H54 (cell line): ENCODE measurements around the gene UNC5A.

Source experiments
- DNase-seq: peaks from one replicate; pipeline ENCODE4 v3.0.0; 2011; ENCODE audit warnings: low spot score, mixed read lengths; ENCODE audit not compliant: insufficient read length
- FAIRE-seq: peaks from 3 replicates; lab custom pipeline; 2011; peaks lifted over from hg19 to GRCh38; lab: Jason Lieb, UNC
- POLR2A ChIP-seq: IDR thresholded peaks from 2 replicates; pipeline ENCODE4 v1.6.1; 2011; ENCODE audit warnings: low read depth, mild to moderate bottlenecking, low read length

Gene UNC5A

DNA sequence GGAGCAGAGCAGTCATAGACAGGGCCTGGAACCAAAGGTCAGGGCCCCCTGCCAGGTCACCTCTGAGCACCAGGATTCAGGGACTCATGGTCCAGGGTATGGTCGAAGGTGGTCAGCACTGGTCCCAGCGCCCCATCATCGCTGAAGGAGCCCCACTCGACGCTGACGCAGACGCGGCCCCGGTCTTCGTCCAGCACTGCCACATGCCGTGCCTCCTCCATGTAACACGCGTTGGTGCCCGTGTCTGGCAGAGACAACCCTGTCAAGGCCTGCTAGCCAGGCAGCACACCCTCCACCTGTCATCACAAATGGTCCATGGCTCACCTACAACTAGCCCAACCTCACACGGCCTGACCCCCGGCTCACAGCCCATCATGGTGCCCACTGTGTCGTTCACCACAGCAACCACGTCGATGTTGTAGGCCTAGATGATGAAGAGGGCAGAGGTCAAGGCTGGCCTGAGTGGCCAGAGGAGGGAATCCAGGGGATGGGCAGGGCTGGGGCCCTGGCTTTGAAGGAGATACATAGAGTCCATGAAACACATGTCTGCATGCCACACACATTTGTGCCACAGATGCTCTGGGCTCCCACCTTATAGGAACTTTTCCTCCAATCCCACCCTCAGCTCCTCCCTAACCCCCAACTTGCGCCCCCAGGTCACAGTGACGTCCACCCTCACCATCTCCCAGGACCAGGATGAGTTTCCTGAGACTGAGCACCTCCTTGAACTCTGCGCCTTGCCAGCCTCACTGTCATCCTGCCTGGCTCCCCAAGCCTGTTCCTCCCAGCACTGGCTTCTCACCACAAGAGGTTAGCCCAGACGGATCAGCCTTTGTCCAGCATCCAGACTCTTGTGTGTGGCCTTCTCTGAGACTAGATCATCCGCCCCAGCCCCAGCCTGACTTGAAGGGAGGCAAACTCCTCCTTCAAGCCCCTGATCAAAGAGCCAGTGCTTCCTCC, 79.2 kb downstream of the UNC5A start:
- FAIRE-seq (no peak), DNase-seq (no peak)
- no peak for TF ChIP-seq POLR2A

DNA sequence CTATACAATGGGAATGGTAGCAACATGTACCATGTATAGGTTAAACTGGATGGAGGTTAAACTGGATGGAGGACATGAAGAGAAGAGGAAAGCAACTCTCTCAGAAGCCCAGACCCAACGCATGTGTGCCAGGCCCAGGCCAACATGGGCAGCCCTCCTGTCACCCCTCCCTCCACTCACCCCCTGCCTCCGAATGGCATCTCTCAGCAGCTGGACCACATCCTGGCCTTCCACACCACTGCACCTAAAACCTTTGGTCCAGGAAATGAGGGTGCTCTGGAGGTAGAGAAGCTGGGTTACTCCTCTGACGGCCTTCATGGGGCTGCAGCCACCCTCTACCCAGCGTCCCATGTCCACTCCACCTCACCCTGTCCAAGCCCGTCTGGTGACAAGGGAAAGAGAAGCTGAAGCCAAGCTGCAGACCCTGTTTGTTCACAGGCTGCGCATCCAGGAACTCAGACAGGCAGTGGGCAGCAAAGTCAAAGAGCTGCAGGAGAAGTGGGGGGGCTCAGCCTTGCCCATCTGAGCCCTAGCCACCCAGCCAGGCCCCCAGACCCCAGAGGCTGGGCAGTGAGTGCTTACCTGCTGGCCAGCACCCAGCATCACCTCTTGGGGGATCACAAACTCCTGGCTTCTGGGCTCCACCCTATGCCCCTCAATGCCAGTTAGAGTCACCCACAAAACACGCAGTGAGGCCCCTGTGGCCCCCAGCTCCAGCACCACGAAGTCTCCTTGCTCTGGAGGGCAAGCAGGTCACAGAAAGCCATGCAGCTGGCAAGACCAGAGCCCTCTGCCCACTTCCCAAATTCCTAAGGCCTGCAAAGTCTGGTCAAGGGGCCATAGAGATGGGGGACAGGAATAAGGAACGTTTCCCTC, 80.3 kb downstream of the UNC5A start:
- TF ChIP-seq POLR2A: no peak
- FAIRE-seq (no peak), DNase-seq (no peak)

DNA sequence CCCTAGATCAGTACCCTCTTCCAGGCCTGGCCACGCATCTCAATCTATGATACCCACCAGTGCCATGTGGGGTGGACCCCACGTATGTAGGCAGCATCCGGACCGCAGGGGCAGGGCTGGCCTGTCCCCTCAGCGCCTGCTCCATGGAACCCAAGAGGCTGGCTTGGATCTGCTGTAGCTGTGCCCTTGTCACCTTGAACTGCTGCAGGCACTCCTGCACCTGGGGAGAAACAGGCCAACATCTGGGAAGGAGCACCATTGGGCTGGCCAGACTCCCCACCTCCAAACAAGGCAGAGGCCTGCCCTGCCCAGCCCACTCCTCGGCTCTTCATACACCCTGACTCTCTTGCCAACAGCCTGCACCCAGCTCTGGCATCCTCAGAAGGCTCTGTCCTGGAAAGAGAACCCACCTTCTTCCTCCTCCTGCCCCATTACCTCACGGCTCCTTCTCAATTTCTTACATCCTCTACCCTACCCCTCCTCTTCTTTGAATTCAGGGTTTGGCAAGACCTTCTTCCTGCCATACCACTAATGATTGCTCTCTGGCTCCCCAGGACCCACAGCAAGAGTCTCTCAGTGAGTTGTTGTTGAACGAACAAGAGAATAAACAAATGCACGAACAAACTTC, 81.1 kb downstream of the UNC5A start:
- no peak for TF ChIP-seq POLR2A
- DNase-seq (no peak), FAIRE-seq (no peak)

DNA sequence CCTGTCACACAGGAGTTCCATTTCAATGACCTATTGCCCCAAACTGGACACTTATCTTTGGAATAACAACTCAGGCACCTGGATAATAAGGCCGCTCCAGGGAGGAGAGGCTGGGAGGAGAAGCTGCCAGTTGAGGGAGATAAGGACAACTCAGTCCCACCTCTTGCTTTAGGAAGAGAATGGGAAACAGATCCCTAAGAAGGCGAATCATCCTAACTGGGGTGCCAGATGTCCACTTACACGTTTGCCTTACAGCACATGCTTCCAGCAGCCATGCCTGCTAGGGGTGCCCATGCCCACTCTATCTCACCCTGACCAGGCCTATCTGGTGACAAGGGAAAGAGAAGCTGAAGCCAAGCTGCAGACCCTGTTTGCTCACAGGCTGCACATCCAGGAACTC, 82.3 kb downstream of the UNC5A start:
- DNase-seq (no peak), FAIRE-seq (no peak)
- no peak for TF ChIP-seq POLR2A

DNA sequence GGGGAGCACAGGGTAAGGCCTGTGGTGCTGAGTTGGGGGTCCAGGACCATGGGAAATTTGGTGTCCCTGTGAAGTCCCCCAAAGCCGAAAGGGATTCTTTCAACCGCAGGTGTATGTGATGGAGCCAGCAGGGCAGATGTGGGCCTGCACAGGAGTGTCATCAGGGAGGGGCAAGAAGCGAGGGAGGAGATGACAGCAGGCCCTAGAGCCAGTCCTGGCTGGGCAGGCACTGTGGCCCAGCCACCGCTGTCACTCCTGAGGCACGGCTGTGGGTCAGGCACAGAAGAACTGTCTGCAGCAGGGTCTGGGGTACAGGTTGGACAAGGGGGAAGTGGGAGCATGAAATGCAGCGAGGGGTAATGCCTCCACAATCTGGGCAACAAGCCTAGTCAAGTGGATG, 83.9 kb downstream of the UNC5A start:
- DNase-seq (no peak), FAIRE-seq (no peak)
- no peak for TF ChIP-seq POLR2A

DNA sequence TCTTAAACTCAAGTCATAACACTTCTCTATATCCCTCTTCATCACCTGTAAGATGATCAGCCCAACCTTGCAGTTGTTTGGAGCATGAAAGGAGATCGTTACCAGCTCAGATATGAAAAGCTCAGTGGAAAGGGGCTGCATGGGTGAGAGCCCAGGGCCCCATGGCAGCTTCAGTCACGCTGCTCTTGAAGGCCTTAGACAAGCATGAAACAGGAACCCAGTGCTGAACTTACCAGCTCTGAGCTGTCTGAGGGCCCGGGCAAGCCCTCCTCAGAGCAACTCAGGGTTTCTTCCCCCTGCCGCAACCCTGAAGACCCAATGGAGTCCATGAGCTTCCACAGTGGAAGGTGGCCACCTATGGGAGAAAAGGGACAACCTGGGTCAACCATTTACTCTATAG, 85.5 kb downstream of the UNC5A start:
- no peak for TF ChIP-seq POLR2A
- FAIRE-seq: no peak

DNA sequence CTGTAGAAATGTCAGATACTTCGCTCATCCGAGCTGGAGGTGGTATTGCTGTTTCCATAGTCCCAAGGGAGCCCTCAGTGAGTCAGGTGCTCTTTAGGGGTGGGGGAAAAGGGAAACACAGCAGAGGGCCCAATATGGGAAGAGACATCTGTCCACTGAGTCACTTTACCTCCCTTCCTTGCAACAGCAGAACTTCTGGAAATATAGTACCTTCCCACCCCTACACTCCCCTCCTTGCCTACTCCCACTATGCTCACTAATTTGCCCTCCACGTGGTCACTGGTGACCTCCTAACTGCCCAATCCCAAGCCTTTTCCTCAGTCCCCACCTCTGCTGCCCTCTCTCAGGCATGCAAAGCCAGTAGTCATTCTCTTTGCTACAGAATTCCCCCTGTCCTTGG, 86.9 kb downstream of the UNC5A start:
- TF ChIP-seq POLR2A: no peak
- DNase-seq: no peak
- no peak for FAIRE-seq

More for the DNA sequence above, 85.5 kb downstream of the UNC5A start:
- DNase-seq: no peak

DNA sequence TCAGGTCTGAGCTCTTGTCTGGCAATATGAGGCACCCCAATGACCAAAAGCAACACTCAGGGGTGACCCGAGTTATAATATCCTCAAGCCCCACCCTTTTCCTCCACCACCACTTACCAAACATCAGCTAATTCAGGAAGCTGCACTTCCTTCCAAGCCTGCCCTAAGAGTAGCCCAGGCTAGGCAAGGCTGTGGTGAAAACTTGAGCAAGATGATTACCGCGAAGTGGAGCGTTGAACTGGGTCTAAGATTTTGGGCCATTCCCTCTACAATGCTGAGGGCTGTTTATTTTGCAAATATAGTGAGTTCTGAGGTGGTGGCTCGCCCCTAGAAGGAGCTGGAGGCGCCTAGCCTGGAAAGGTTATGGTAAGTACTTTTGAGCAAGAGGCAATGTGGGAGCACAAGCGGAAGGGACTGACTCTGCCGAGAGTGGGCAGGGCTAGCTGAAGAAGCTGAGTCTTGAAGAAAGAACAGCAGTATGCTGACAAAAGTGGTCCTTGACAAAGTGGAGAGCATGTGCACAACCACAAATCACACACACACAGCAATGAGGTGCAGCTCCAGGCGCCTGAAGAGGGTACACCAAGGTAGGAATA, 89.0 kb downstream of the UNC5A start, which contains the start of gene HK3:
Gene HK3 (minus strand): TSS at position 51 of the 596 bp plus-strand sequence. CDS start 3,187 bp downstream, outside the sequence.
- DNase-seq (no peak), FAIRE-seq (no peak)
- no peak for TF ChIP-seq POLR2A

DNA sequence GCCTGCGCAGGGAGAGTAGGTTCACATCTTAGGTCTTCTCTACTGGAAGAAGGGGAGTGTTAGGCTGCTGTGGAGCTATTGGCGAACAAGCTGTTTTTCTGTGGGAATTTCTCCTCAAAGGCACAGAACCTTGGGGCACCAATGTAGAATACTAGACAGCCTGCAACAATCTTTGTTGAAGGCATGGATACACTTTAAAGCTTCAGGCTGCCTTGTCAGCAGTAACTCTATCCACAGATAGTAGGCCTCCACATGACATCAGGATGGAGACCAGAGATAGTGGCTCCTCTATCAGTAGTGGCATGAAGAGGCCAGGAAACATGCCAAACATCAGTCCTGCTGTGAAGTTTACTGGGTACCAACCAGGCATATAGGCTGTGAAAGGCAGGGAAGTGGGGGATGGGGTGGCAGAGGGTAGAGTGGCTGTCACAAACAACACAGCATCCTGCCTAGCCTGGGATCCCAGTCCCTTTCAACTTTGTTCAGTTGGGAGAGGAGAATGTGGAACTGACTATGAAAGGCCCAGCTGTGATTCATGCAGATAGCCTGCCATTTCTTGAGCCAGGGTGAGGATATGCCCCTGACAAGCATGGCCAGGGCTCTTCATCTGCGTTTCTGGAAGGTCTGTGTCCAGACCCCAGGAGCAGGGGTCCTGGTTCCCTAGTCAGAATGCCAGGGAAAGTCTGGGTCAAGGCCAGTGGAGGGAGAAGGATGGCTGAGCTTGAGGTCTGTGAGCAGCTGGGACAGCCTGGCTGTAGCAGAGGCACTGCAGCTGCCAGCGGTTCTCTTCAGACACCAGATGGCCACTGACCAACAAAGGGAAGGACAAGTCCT, 89.8 kb downstream of the UNC5A start:
- no peak for DNase-seq
- FAIRE-seq: no peak
- no peak for TF ChIP-seq POLR2A

DNA sequence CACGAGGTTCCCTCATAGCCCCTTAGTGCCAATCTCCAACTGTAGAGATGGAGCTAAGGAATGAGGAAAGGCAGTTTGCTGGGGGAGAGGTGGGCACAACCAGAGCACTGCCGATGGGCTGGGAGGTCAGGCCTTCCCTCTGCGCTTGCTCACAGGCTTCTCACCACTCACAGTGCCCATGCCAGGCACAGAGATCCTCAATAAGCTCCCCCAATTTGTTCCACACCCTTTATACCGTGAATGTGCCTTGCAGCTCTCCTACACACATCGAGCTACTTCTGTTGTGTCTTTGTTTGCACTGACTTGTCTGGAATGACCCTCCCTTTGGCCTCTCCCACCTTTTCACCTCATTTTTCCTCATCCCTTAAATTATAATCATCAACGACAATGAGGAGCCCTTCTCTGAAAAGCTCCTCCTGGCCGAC, 90.4 kb downstream of the UNC5A start:
- DNase-seq (no peak), FAIRE-seq (no peak)
- TF ChIP-seq POLR2A: no peak

DNA sequence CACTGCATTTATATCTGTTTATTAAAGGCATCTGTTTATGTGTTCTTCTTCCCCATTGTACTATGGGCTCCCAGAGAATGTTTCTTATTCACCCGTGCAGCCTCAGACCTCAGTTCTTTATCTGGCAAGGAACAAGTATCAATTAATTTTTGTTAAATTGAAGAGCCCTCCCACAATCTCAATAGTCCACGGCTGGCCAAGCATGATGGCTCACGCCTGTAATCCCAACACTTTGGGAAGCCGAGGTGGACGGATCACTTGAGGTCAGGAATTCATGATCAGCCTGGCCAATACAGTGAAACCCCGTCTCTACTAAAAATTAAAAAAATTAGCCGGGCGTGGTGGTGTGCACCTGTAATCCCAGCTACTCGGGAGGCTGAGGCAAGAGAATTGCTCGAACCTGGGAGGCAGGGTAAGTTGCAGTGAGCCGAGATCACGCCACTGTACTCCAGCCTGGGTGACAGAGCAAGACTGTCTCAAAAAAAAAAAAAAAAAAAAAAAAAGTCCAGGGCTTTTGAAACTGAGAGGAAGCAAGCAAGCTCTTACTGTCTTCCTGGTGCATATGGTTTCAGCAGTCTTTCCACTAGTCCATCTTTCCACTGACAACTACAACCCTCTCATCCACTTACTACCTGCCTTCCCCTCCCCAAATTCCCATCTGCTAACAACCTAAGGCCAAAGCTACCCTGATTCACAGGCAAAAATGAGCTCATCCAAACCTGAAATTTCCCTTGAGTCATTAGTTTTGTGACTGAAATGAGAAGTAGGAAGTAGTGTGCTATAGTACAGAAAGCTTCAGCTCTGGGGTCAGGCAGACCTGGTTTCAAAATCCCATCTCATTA, 91.1 kb downstream of the UNC5A start:
- FAIRE-seq: no peak

More for the DNA sequence above, 91.1 kb downstream of the UNC5A start:
- TF ChIP-seq POLR2A: no peak
- DNase-seq: no peak
